ENCODE data around the gene SLC30A9.

The SLC30A9 gene

DNA sequence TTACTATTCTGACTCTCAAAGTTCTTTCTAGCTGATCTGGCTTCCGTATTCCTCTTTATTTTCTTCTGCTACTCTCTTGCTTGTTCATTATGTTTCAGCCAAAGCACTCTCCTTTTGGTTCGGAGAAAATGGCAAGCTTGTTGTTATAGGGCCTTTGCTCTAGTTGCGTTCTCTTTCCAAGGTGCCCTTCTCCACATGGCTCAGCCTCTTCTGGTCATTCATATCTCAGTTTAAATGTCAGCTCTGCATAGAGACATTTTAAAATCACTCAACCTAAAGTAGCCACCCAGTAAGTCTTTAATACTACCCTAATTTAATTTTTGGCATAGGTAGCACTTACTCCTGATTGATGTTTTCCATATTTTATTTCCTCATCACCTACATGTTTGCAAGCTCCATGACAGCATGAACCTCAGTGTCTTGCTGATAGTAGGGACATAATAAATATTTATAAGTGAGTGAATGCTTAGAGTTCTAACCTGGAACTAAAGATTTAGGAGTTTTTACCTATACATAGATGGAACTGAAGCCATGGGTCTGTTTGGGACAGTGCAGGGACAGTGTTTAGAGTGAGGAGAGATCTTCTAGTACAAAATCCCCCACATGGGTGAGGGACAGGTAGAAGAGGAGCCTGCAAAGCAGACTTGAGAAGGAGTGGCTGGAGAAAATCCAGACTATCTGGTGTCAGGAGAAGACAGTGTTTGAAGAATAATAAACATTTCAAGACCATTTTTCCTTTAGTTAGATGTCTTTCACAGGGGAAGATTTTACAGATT is 17.9 kb downstream of the SLC30A9 start:
- no peak for FAIRE-seq

DNA sequence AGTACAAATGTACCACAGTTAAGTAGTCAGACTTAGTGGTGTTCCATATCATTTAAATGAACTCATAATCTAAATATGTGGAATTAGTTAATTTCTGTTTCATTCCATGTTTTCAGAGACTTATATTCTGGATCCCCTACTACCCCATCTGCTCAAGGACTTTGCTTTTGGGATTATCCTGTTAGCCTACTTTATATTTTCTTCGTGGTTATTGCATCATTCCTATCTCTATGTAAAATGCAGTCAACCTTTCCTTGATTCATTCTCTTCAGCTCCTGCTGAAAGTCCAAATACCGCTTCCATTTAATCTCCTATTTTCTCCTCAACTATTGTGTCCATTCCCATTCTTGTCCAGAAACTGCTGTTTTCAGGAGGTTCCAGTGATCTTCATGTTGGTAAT is 25.1 kb downstream of the SLC30A9 start:
- no peak for FAIRE-seq

DNA sequence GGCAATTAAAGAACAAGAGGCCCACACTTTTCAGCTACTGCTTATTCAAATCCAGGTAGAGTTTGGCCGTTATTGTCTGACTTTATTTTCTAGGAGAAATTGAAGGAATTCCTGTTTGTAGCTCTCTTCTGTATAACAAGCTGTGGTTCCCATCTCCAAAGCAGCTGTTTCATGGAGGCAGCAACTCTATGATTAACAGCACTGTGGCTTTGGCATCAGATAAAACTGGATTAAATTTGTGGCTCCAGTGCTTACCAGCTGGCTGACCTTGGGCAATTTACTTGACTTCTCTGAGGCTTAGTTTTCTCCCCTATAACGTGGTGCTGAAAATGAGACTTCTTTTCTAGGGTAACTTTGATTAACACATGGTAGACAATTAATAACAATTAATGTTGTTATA is 28.1 kb downstream of the SLC30A9 start:
- FAIRE-seq = no peak

GRCh38 chr4:42048394-42048793 is 58.1 kb downstream of the SLC30A9 start:
- no peak for FAIRE-seq

DNA sequence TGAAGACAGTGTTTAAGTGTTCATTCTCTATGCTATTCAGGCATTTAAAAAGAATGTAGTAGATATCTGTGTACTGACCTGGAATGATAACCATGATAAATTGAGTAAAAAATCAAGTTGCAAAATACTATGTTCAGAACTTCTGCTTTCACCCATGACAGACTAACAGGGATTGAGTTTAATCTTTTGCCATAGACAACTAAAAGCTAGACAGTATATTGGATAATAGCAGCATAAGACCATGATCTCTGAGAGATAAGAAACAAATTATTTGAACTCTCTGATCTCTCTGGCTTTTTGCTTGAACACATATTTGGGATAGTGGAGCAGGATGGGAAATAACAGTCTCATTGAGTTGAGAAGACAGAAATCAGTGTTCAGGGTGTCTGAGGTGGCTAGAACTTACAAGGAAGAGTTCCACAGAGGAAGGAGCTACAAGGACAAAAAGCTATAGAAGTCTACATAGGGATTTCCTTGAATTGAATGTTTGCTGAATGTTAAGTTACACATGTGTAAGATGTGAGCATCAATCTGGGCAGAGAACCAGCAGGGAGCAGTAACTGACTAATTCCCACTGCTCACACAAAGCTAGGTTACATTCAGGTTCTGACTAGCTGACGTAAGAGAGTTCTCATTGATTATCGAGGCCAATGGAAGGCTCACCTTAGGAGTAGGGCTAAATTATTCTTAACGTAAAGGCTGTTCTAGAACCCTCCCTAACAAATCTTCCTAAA is 60.4 kb downstream of the SLC30A9 start:
- no peak for FAIRE-seq

DNA sequence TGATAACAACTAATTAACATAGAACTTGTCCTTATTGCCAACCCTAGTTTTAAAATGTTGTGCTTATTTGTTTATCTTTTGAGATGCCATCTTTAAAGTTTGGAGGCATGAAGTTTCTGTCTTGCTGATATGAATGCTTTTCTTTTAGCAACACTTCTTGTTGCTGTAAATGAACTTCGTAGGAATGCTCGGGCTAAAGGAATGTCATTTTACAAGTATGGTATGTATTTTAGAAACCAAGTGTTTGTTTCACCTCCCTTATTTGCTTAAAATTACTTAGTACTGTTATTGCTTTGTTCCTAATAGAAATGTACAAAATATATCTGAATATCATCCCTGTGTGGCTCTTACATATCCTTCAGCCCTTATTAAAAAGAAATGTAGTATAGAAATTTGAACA is 76.1 kb downstream of the SLC30A9 start:
- FAIRE-seq = no peak

GRCh38 chr4:42067264-42067663 is 76.9 kb downstream of the SLC30A9 start:
- no peak for FAIRE-seq

GRCh38 chr4:42070463-42070862 is 80.1 kb downstream of the SLC30A9 start:
- FAIRE-seq = no peak

DNA sequence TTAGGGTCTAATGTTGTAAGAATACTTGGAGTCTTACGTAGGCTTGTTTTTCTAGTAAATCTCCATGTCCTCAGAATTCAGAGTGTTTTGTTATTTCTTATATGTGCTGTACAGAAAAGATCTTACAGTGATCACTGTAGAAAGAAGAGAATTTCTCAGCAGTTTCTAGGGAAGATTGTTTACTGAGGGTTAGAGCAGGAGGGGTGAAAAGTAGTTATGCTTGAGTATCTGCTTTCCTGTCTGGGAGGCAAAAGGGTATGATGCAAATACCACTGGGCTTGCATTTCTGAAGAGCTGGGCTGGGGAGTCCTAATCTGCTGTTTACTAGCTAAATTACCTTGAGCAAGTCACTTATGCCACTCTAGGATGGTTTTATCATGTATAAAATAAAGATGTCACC is 84.0 kb downstream of the SLC30A9 start:
- FAIRE-seq = no peak

DNA sequence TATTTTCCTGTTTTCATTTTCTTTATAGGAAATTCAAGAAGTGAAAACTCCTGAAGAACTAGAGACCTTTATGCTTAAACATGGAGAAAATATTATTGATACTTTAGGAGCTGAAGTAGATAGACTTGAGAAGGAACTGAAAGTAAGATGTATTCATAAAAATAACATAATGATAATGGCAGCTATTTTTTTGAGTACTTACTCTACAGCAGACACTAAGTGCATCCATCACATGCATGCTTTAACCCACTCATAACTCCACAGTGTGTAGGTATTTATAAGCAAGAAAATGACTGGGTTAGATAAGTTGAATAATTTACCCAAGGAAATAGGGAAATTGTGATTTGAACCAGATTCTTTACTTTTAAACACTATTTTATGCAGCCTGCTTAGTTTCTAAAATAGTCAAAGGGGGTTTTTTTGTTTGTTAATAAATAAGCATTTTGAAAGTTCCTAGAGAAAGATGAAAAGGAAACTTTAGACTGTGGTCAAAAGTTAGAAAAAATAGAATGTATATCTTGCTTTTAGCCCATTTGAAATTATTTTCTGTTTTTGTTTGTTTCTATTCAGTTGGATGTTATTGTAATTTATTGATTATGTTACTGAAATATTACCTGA is 88.0 kb downstream of the SLC30A9 start:
- no peak for FAIRE-seq

- FAIRE-seq = no peak
Observed at GRCh38 chr4:42080306-42080705, 90.0 kb downstream of the SLC30A9 start.

- no peak for FAIRE-seq
Observed at GRCh38 chr4:42083816-42084215, 93.5 kb downstream of the SLC30A9 start.

DNA sequence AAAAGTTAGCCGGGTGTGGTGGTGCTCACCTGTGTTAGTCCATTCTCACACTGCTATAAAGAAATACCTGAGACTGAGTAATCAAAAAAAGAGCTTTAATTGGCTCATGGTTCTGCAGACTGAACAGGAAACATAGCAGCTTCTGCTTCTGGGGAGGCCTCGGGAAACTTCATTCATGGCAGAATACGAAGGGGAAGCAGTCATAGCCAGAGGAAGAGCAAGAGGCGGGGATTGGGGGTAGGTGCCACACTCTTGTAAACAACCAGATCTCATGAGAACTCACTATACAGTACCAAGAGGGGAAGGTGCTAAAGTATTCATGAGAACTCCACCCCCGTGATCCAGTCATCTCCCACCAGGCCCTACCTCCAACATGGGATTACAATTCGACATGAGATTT is 98.1 kb downstream of the SLC30A9 start:
- FAIRE-seq = no peak

DNA sequence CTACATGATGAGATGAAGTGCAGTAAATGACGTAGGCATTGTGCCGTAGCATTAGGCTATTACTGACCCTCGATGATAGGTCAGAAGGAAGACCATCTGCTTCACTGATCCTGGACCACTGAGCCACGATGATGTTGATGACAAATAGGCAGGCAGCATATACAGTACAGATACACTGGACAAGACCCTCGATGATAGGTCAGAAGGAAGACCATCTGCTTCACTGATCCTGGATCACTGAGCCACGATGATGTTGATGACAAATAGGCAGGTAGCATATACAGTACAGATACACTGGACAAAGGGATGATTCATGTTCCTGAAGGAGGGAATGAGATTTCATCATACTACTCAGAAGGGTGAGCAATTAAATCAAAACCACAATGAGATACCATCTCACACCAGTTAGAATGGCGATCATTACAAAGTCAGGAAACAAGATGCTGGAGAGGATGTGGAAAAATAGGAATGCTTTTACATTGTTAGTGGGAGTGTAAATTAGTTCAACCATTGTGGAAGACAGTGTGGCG is 111.2 kb downstream of the SLC30A9 start:
- no peak for FAIRE-seq

DNA sequence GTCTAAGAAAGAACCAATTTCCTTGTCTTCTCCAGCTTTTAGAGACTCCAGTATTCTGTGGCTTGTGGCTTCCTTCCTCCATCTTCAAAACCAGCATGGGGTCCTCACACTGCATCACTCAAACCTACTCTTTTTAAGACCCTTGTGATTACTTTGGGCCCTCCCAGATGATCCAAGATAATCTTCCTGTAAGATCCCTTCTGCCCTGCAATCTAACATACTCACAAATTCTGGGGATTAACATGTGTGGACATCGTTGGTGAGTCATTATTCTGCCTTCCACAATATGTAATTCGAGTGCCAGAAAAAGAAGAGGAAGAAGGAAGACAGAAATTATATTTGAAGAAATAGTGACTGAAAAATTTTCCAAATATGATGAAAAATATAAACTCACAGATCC is 114.2 kb downstream of the SLC30A9 start:
- FAIRE-seq = no peak

- FAIRE-seq = no peak
Observed at GRCh38 chr4:42112846-42113245, 122.5 kb downstream of the SLC30A9 start.

DNA sequence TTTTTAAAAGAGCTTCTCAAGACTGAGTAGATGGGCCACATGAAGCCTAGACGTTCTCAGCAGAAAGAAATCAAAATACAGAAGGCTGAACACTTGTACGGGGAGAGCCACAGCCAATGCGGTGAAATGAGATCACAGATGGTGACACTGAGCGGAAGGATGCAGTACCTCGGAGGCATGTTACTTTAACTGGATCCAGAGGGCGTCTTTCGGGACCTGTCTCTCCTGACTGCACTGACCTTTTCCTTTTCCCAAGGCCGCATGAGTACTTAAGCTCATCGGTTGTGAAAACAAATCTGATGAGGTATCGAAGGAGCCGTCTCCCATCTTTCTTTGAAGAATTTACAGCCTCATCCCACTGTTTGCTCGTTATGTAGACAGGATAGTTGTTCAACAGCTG is 129.6 kb downstream of the SLC30A9 start:
- FAIRE-seq = no peak

- FAIRE-seq = no peak
Observed at GRCh38 chr4:42122237-42122636, 131.9 kb downstream of the SLC30A9 start.

DNA sequence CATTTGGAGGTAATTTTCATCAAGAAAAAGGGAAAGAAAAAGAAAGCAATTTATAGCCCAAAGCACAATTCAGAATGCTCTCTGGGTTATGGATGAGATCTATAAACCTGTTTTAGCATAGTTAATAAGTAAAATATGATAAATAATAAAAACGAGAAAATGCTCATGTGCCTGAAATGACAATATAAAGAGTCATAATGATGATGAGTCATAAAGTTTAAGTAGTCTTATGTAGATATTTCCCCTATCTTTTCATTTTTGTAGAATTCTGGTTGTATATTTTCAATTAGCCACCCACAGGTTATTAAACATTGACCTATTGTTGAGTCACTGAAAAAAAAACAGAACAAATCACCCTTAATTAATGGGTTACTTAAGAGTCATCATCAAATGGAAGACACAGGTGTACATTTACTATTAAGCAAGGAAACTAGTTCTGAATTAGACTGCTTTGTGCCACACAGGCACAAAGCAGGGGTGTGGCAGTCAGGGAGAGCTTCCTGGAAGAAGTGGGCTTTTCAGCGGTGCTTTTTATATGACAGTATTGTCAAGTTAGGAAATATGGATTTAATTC is 132.8 kb downstream of the SLC30A9 start:
- FAIRE-seq = no peak

DNA sequence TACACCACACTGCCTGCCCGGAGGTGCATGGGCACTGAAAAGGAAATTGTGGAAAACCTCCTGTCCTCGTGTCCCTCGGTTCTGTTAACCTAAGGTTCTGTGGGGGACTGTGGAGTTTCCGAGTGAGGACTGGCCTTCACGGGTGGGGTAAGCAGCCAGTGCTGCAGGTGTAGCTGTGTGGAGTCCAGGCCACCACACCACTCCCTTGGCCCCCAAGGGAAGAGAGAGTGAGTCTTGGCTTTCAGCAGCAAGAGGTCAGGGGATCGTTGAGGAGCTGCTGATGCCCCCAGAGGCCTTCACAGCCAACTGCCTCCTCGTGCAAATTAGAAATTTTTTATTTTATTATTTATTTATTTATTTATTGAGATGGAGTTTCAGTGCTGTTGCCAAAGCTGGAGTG is 141.8 kb downstream of the SLC30A9 start:
- FAIRE-seq = no peak

DNA sequence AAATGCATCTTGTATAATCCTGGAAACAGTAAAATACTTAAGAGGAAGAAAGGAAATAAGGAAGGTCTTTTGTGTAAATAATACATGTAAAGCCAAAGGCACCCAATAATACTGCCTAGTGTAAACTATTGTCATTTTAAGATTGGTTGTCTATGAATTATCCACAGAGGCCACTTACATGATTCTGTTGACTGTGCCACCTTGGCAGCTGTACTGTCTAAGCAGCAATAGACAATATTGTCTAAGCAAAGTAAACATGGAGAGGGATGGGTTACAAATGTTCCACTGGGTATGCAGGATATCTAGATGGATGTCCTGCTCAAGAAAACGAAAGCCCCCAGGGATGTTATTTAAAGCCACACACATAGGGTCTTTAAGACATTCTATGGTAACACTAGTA is 142.7 kb downstream of the SLC30A9 start:
- FAIRE-seq = no peak

- no peak for FAIRE-seq
Observed at GRCh38 chr4:42136371-42136770, 146.0 kb downstream of the SLC30A9 start.

Measured in endometrium (tissue), 2 donors.